NCI-H1105 treated with DMSO at 0.1 percent for 48 hours (cell line): Measurements from ENCODE around the gene AATF.
A peak's percentile ranks its signal among the peaks of the same experiment; 100 is the strongest.

Experiments
- DNase-seq: peaks from one replicate; lab custom pipeline; 2025; lab: John Stamatoyannopoulos, UW

The AATF gene

GRCh38 chr17:37081287-37081686, 132.5 kb downstream of the AATF start:
- no peak for DNase-seq

- no peak for DNase-seq
Observed at GRCh38 chr17:37082311-37082860, 133.6 kb downstream of the AATF start.

- no peak for DNase-seq
Observed at GRCh38 chr17:37082985-37083384, 134.2 kb downstream of the AATF start.

- DNase-seq, result no peak
Observed at GRCh38 chr17:37083456-37083855, 134.7 kb downstream of the AATF start.

GRCh38 chr17:37084372-37084771, 135.6 kb downstream of the AATF start:
- no peak for DNase-seq

GRCh38 chr17:37086334-37086733, 137.6 kb downstream of the AATF start:
- no peak for DNase-seq

GRCh38 chr17:37086948-37087347, 138.2 kb downstream of the AATF start:
- no peak for DNase-seq

- DNase-seq, result no peak
Observed at GRCh38 chr17:37087683-37088082, 138.9 kb downstream of the AATF start.

- peak; percentile 31 for DNase-seq
Observed at GRCh38 chr17:37088459-37088858, 139.7 kb downstream of the AATF start.

GRCh38 chr17:37088913-37089312, 140.2 kb downstream of the AATF start:
- DNase-seq, result no peak

- no peak for DNase-seq
Observed at GRCh38 chr17:37089956-37090355, 141.2 kb downstream of the AATF start.

GRCh38 chr17:37090941-37091340, 142.2 kb downstream of the AATF start:
- no peak for DNase-seq

GRCh38 chr17:37092071-37092470, 143.3 kb downstream of the AATF start:
- DNase-seq, result no peak

- no peak for DNase-seq
Observed at GRCh38 chr17:37092701-37093100, 143.9 kb downstream of the AATF start.

- DNase-seq, result no peak
Observed at GRCh38 chr17:37094391-37094790, 145.6 kb downstream of the AATF start.

GRCh38 chr17:37096071-37096470, 147.3 kb downstream of the AATF start:
- no peak for DNase-seq

- no peak for DNase-seq
Observed at GRCh38 chr17:37097154-37097553, 148.4 kb downstream of the AATF start.

- no peak for DNase-seq
Observed at GRCh38 chr17:37098152-37098551, 149.4 kb downstream of the AATF start.

- DNase-seq, result no peak
Observed at GRCh38 chr17:37098910-37099664, 150.3 kb downstream of the AATF start.

GRCh38 chr17:37100231-37100630, 151.5 kb downstream of the AATF start:
- DNase-seq, result no peak

GRCh38 chr17:37101306-37101705, 152.6 kb downstream of the AATF start:
- DNase-seq, result no peak

GRCh38 chr17:37103231-37103630, 154.5 kb downstream of the AATF start:
- no peak for DNase-seq

GRCh38 chr17:37106049-37106448, 157.3 kb downstream of the AATF start:
- DNase-seq, result no peak
